HUES6 (cell line): ENCODE results near the gene BTBD1.
A peak's percentile ranks its signal among the peaks of the same experiment; 100 is the strongest.
"Not testable (repeated sequence)": the region's sequence is repeated elsewhere in the genome, so short reads cannot be mapped to it uniquely, and the experiment has no call there.

Experiments
- H3K27ac ChIP-seq: 2 replicates; pipeline ENCODE4 v1.7.0; 2013; ENCODE audit warnings: low read depth, mild to moderate bottlenecking, low read length, inconsistent platforms
- H3K27me3 ChIP-seq: 2 replicates; pipeline ENCODE4 v1.6.1; 2013; ENCODE audit warnings: low read length; ENCODE audit not compliant: control insufficient read depth, insufficient read depth
- H3K36me3 ChIP-seq: 2 replicates; pipeline ENCODE4 v1.6.1; 2013; ENCODE audit warnings: low read length; ENCODE audit not compliant: control insufficient read depth, insufficient read depth
- H3K4me1 ChIP-seq: 2 replicates; pipeline ENCODE4 v1.6.1; 2013; ENCODE audit warnings: low read length; ENCODE audit not compliant: control insufficient read depth, insufficient read depth
- H3K4me3 ChIP-seq: 2 replicates; pipeline ENCODE4 v1.5.1; 2013; ENCODE audit warnings: low read depth, low read length
- H3K9ac ChIP-seq: one replicate; pipeline ENCODE4 v1.6.1; 2013; ENCODE audit warnings: mild to moderate bottlenecking, low read length
- H3K9me3 ChIP-seq: 2 replicates; pipeline ENCODE4 v1.6.1; 2013; ENCODE audit warnings: low read depth, low read length; ENCODE audit not compliant: control insufficient read depth, insufficient read depth

Gene BTBD1

DNA sequence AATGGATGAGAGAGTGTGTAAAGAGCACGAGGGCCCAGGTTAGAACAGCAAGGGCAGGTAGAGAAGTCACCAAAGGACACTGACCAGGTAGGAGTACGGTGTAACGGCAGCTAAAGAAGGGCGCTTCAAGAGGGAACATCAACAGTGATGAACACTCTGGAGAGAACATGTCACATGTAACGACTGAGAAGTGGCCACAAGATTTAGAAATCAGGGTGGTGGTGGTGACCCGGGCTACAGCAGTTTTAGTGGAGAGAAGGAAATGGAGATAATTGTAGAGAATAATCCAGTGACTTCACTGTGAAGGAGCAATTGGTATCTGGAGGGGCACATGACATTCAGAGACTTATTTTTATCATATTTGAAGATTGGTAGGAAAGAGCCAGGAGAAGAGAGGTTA lies 54.4 kb downstream of the BTBD1 start:
- Histone ChIP-seq H3K4me1 (peaks cover 26% of the 10 kb centered on the region), H3K9ac (no peak overlapping the region), H3K36me3 (peaks cover 26% of the 10 kb centered on the region), H3K4me3 (peak overlapping the region; percentile 98), H3K9me3 (no peaks in the 10 kb centered on the region), H3K27me3 (no peaks in the 10 kb centered on the region), H3K27ac (no peak overlapping the region)

DNA sequence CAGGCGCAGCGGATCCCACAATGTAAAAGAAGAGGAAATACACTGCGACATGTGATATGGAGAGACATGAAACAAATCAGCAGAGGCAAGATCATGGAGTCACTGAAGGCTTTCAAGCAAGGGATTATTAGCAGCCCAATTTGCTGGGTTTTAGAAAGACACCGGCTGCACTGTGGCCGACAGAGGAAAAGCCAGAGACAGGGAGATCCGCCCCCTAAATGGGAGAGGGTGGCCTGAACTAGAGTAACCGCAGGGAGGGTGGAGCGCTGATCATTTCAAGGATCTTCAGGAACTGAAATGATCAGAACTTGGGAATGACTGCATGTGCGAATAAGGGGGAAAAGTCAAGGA lies 55.0 kb downstream of the BTBD1 start:
- H3K9ac ChIP-seq: peak overlapping the region; percentile 91
- peaks cover 26% of the 10 kb centered on the region for H3K4me1 ChIP-seq
- H3K27ac ChIP-seq: peak overlapping the region; percentile 32; the same call in 1 of the 2 replicates
- H3K36me3 ChIP-seq: peaks cover 24% of the 10 kb centered on the region
- H3K27me3 ChIP-seq: no peaks in the 10 kb centered on the region
- H3K4me3 ChIP-seq: peak overlapping the region; percentile 98
- no peaks in the 10 kb centered on the region for H3K9me3 ChIP-seq

DNA sequence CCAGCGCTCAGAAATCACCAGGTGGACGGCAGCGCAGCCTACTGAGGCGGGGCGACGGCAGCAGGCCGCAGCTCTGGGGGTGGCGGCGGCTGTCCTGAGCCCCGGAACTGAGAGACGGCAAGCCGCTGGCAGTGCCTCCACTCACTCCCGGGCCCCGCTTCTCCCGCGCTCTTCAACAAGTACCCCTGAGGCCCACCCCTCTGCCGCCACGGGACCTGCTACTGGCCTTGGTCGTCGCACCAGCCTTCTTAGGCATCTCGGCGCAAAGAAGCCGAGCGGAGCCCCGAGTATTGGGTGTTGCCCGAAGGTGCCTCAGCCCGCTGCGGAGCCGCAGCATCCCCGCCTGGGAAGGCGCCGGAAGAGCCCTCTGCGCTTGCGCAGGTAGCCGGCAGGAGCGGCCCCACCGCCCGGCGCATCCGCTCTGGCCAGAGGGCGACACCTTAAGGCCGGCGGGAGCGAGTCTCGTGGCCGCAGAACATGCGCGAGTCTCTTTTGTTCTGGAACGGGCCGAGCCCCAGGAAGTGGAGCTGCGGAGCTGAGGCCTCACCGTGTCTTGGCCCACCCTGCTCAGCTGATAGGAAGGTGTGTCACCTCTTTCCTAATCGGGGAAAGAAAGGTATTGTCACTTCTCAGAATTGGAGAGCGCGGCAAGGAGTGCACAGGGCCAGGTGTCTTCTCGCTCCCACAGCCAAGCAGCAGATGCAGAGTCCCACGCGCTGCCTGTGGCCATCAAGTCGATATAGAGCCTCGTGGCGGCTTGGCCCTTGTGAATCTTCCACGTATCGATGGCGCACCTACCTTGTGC lies 55.6 kb downstream of the BTBD1 start, which contains the start of gene C15orf40:
C15orf40 (minus strand) TSS at position 369 of the 805 bp plus-strand sequence; CDS start at position 337, 32 bp downstream.
- Histone ChIP-seq H3K27ac (peak within 1 kb of the TSS; percentile 47; the same call in 1 of the 2 replicates), H3K27me3 (no peaks in the 10 kb centered on the region), H3K9me3 (no peaks in the 10 kb centered on the region), H3K36me3 (peaks cover 24% of the 10 kb centered on the region), H3K9ac (peak within 1 kb of the TSS; percentile 91), H3K4me1 (peaks cover 26% of the 10 kb centered on the region), H3K4me3 (peak within 1 kb of the TSS; percentile 98)

DNA sequence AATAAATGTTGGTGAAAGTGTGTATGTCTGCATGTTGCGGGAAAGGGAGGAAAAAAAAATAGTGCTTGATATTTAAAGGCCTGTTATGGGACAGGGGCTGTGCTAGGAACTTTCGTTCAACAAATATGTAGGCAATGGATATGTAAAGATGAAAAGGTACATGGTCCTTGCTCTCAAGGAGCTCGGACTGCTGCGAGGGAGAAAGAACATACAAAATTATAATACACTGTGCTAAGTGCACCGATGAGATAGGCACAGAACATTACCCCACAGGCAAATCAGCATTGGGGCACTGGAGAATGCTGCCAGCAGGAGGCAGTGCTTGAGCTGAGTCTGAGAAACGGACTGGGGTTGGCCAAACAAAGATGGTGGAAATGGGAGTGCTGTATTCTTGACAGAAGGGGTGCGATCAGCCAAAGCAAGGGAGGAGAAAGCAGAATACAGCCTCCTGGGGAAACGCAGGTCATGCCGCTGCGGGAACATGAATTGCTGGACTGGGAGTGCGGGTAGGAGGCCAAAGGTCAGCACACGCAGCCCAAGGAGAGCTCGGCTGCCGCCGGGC lies 56.3 kb downstream of the BTBD1 start:
- peak overlapping the region; percentile 47; the same call in 1 of the 2 replicates for H3K27ac ChIP-seq
- H3K27me3 ChIP-seq: no peaks in the 10 kb centered on the region
- peak overlapping the region; percentile 98 for H3K4me3 ChIP-seq
- H3K9ac ChIP-seq: peak overlapping the region; percentile 84
- H3K9me3 ChIP-seq: no peaks in the 10 kb centered on the region
- peaks cover 26% of the 10 kb centered on the region for H3K4me1 ChIP-seq
- peaks cover 24% of the 10 kb centered on the region for H3K36me3 ChIP-seq

DNA sequence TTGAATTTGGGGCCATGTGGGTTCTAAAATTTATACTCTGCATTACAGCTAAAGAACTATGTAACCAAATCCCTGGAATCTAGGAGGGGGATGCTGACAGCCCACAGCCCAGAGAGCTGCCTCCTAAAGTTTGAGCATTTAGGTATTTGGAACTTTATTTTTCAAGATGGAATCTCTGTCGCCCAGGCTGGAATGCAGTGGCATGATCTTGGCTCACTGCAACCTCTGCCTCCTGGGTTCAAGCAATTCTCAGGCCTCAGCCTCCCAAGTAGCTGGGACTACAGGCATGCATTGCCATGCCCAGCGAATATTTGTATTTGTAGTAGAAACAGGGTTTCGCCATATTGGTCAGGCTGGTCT lies 66.4 kb downstream of the BTBD1 start:
- not testable (repeated sequence) for H3K9me3 ChIP-seq, H3K4me3 ChIP-seq, H3K4me1 ChIP-seq, H3K9ac ChIP-seq, H3K27ac ChIP-seq, H3K27me3 ChIP-seq, H3K36me3 ChIP-seq

DNA sequence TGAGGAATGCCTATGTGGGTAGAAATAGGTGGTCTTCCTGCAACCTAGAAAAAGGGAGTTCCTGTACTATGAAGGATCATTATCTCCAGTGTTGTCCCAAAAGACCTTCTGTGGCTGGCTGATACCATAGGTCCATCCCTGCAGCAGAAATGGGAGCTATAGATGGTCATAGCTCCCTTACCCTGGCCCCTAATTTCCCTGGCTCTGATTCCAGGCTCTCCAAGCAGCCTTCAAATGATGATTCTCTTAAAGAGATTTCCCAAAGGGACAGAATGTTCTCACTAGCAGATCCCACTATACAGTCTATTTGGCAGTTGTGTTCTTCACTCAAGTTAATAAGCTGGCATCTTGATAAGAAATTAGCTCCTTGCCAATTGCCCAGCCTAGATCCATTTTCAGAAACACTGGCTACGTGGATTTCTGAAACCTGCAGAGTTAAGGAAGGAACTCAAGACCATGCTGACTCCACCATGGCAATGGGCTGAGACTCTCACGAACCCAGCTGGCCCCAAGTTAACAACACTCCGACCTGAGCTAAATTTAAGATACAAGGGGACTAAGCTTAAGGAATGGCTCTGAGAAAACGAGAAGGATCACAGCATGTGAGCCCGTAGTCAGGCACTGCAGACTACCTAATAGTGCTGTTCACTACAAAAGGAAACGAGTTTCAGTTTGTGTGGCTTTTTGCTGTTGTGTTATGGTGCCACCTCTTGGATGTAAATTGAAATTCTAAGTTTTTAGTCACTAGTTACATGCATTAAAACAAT lies 67.0 kb downstream of the BTBD1 start:
- Histone ChIP-seq H3K36me3 (peaks cover 4% of the 10 kb centered on the region), H3K27ac (no peak overlapping the region), H3K4me1 (no peaks in the 10 kb centered on the region), H3K4me3 (no peak overlapping the region), H3K9me3 (peaks cover 3% of the 10 kb centered on the region; the same call in 1 of the 2 replicates), H3K27me3 (no peaks in the 10 kb centered on the region), H3K9ac (no peak overlapping the region)

DNA sequence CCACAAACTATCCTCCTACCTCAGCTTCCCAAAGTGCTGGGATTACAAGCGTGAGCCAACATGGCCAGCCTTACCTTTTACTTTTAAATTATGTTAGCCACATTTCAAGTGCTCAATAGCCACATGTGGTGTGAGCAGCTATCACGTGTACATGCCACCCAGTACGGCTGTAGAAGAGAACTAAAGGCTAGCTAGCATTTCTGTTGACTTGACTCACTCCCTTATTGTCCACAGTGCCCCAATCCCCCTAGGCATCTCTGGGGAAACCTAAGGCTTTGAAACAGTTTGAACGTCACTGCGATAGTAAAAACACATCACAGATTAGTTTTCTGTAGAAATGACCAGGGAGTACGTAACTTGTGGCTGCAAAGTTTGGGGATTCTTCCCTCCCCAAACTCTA lies 67.6 kb downstream of the BTBD1 start:
- Histone ChIP-seq H3K4me1 (no peaks in the 10 kb centered on the region), H3K9ac (no peak overlapping the region)

DNA sequence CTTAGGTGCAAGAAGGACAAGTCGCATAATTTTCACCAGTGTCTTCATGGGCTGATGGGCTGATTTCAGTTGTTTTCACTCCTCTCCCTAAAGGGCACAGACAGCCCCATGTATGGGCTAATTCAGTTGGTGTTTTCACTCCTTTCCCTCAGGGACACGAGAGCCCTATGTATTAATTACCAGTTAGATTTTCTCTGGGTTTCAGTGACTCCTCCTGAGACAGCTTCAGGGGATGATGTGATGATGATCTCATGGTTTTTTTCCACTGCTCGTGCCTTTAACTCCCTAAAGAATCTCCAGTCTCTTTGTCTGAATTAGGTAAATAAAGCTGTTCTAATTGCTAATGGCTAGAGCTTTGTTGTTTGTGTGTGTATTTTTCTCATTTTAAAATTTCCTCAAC lies 71.1 kb downstream of the BTBD1 start:
- H3K4me3 ChIP-seq: no peak overlapping the region
- peaks cover 3% of the 10 kb centered on the region; the same call in 1 of the 2 replicates for H3K9me3 ChIP-seq
- H3K9ac ChIP-seq: no peak overlapping the region

More for the DNA sequence above, 67.6 kb downstream of the BTBD1 start:
- Histone ChIP-seq H3K9me3 (peaks cover 3% of the 10 kb centered on the region; the same call in 1 of the 2 replicates), H3K36me3 (no peaks in the 10 kb centered on the region; the same call in 1 of the 2 replicates), H3K27me3 (no peaks in the 10 kb centered on the region), H3K27ac (no peak overlapping the region), H3K4me3 (no peak overlapping the region)

DNA sequence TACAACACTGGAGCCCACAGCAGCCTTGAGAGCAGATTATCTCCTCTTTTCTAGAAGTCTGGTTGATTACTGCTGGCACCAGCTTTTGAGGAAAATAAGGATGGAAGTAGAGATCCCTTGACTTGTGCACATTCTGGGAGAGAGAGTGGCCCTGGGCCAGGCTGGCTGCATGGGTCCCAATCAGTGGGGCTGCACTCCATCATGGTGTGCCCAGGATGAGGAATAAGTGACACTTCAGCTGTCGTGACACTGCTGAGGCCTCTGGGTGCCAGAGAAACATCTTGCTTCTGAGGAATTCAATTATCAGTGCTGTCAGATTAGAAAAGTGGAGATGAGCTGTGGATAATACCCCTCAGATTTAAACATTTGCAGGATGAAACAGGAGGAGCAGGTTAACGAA lies 72.0 kb downstream of the BTBD1 start:
- Histone ChIP-seq H3K27me3 (no peaks in the 10 kb centered on the region), H3K9ac (no peak overlapping the region), H3K36me3 (peaks cover 6% of the 10 kb centered on the region), H3K27ac (no peak overlapping the region), H3K9me3 (peaks cover 3% of the 10 kb centered on the region; the same call in 1 of the 2 replicates), H3K4me1 (no peaks in the 10 kb centered on the region), H3K4me3 (no peak overlapping the region)

More for the DNA sequence above, 71.1 kb downstream of the BTBD1 start:
- Histone ChIP-seq H3K27ac (no peak overlapping the region), H3K36me3 (0 out of 2 replicates have a peak, but pooled peaks cover 1% of the 10 kb centered on the region), H3K27me3 (no peaks in the 10 kb centered on the region), H3K4me1 (no peaks in the 10 kb centered on the region)

DNA sequence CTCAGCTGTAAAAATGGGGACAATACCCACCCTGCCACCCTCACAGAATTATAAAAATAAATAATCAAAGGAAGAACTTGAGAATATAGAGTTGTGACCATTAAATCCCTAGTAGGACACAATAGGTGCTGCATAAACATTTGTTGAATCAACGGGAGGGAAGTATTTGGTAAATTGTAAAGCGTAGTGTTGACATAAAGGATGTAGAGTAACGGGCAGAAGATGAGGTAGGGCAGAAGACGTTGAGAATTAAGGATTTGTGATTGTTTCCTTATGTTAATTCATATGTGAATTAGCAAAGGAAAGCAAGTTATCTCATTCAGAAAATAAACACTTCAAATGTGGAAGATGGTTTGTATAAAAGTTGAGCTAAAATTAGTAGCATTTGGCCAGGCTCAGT lies 73.9 kb downstream of the BTBD1 start:
- Histone ChIP-seq H3K36me3 (peaks cover 18% of the 10 kb centered on the region), H3K9me3 (no peaks in the 10 kb centered on the region), H3K4me3 (no peak overlapping the region), H3K9ac (no peak overlapping the region), H3K4me1 (no peaks in the 10 kb centered on the region), H3K27me3 (no peaks in the 10 kb centered on the region), H3K27ac (no peak overlapping the region)
